ENCODE measurements around the gene HINFP.
A peak's percentile ranks its signal among the peaks of the same experiment; 100 is the strongest.
"Not testable (repeated sequence)": the region's sequence is repeated elsewhere in the genome, so short reads cannot be mapped to it uniquely, and the experiment has no call there.

The HINFP gene

GRCh38 chr11:119155733-119156492 lies 34.5 kb downstream of the HINFP start:
- DNase-seq (ENCODE audit: low spot score), result no peak

- no peak for DNase-seq (ENCODE audit: low spot score)
Measured at GRCh38 chr11:119156496-119156895, 35.1 kb downstream of the HINFP start.

GRCh38 chr11:119157063-119157462 lies 35.7 kb downstream of the HINFP start:
- no peak for DNase-seq (ENCODE audit: low spot score)

- DNase-seq (ENCODE audit: low spot score), result no peak
Measured at GRCh38 chr11:119158467-119158866, 37.1 kb downstream of the HINFP start.

- no peak for DNase-seq (ENCODE audit: low spot score)
Measured at GRCh38 chr11:119160151-119160550, 38.8 kb downstream of the HINFP start.

- no peak for DNase-seq (ENCODE audit: low spot score)
Measured at GRCh38 chr11:119161871-119162270, 40.5 kb downstream of the HINFP start.

GRCh38 chr11:119166368-119167076 lies 45.1 kb downstream of the HINFP start:
- no peak for DNase-seq (ENCODE audit: low spot score)

- not testable (repeated sequence) for DNase-seq (ENCODE audit: low spot score)
Measured at GRCh38 chr11:119167077-119167458, 45.7 kb downstream of the HINFP start.

- DNase-seq (ENCODE audit: low spot score), result no peak
Measured at GRCh38 chr11:119167933-119168332, 46.6 kb downstream of the HINFP start.

GRCh38 chr11:119168471-119169281 lies 47.3 kb downstream of the HINFP start, which contains the start of gene NLRX1:
Gene NLRX1 (plus strand): TSS chr11:119168725. CDS start chr11:119171404, 2,679 bp downstream.
- DNase-seq (ENCODE audit: low spot score), result peak; percentile 89

- no peak for DNase-seq (ENCODE audit: low spot score)
Measured at GRCh38 chr11:119169282-119169719, 47.9 kb downstream of the HINFP start.

GRCh38 chr11:119172513-119172912 lies 51.1 kb downstream of the HINFP start:
- no peak for DNase-seq (ENCODE audit: low spot score)

GRCh38 chr11:119173453-119173852 lies 52.1 kb downstream of the HINFP start:
- no peak for DNase-seq (ENCODE audit: low spot score)

GRCh38 chr11:119175493-119176077 lies 54.2 kb downstream of the HINFP start:
- no peak for DNase-seq (ENCODE audit: low spot score)

GRCh38 chr11:119178166-119178680 lies 56.8 kb downstream of the HINFP start:
- DNase-seq (ENCODE audit: low spot score), result no peak

GRCh38 chr11:119179342-119179741 lies 58.0 kb downstream of the HINFP start:
- DNase-seq (ENCODE audit: low spot score), result no peak

GRCh38 chr11:119179983-119180382 lies 58.6 kb downstream of the HINFP start:
- DNase-seq (ENCODE audit: low spot score), result no peak

GRCh38 chr11:119180729-119181676 lies 59.6 kb downstream of the HINFP start:
- no peak for DNase-seq (ENCODE audit: low spot score)

- DNase-seq (ENCODE audit: low spot score), result no peak
Measured at GRCh38 chr11:119181677-119182412, 60.5 kb downstream of the HINFP start.

- not testable (repeated sequence) for DNase-seq (ENCODE audit: low spot score)
Measured at GRCh38 chr11:119184399-119184798, 63.0 kb downstream of the HINFP start.
